HepG2 (cell line): ENCODE data around the gene ZCCHC8. TPM values are rescaled to one million over a fixed set of nuclear protein-coding genes. Genes with fewer than 3 reads are reported as not detected.
"Not testable (repeated sequence)": the region's sequence is repeated elsewhere in the genome, so short reads cannot be mapped to it uniquely, and the experiment has no call there.

Experiments
- ATAC-seq: fragments of 200-7000 bp; cut with Tn5 transposase; 3 replicates; pipeline ENCODE4 v1.9.1; 2020; ENCODE audit warnings: mild to moderate bottlenecking, moderate library complexity
- BruUV-seq: library from RNA; stranded (reverse); fragments of 400-500 nt; replicated peaks from 2 replicates; lab custom pipeline; 2021; lab: Mats Ljungman, UMichigan
- CTCF ChIA-PET: fragments of 300-600 bp; formaldehyde crosslinking; extraction: SDS; loops from one replicate; lab custom pipeline; 2021; ENCODE audit warnings: low total read pairs, inconsistent platforms, low intra/inter-chr PET ratio; lab: Yijun Ruan, JAX
- POLR2A ChIA-PET: fragments of 350-600 bp; sonication (Branson Sonifier 250); formaldehyde crosslinking; loops from one replicate; lab custom pipeline; 2020; ENCODE audit warnings: antibody characterized with exemption, inconsistent platforms; lab: Yijun Ruan, JAX
- DNase-seq: peaks from one replicate; pipeline ENCODE4 v3.0.0-alpha.2; 2015; ENCODE audit warnings: low spot score
- FAIRE-seq: peaks from 3 replicates; lab custom pipeline; 2011; peaks lifted over from hg19 to GRCh38; lab: Jason Lieb, UNC
- H2AFZ ChIP-seq: one replicate; pipeline ENCODE4 v1.6.1; 2011; ENCODE audit warnings: low read length, inconsistent platforms
- H3K27ac ChIP-seq: fragments of 300-600 bp; 3 replicates; pipeline ENCODE4 v1.8.0; 2011; ENCODE audit warnings: mixed run types, mild to moderate bottlenecking, mixed read lengths, low read length, inconsistent platforms; ENCODE audit not compliant: insufficient read depth; ENCODE audit errors: extremely low read length
- H3K27me3 ChIP-seq, 2 experiments: fragments of 200-600 bp in 1 of 2; 2 replicates in 1 of 2; 3 replicates in 1 of 2; pipeline versions ENCODE4 v1.6.0 to v1.8.0; 2011; ENCODE audit warnings: low read length in 2 of 2, mild to moderate bottlenecking in 2 of 2, moderate library complexity in 2 of 2, inconsistent platforms in 1 of 2; ENCODE audit not compliant: insufficient read depth in 2 of 2, control insufficient read depth in 1 of 2
- H3K36me3 ChIP-seq, 2 experiments: fragments of 200-600 bp in 1 of 2; replicated peaks in 1 of 2; 2 replicates in 1 of 2; 3 replicates in 1 of 2; pipeline versions ENCODE4 v1.5.1 to v1.8.0; 2011; ENCODE audit warnings: low read length in 2 of 2, inconsistent platforms in 1 of 2; ENCODE audit not compliant: insufficient read depth in 2 of 2, control insufficient read depth in 1 of 2
- H3K4me1 ChIP-seq: 2 replicates; pipeline ENCODE4 v1.5.1; 2012; ENCODE audit warnings: low read length, inconsistent platforms; ENCODE audit not compliant: insufficient read depth
- H3K4me2 ChIP-seq: 2 replicates; pipeline ENCODE4 v1.6.0; 2011; ENCODE audit warnings: low read depth, low read length, inconsistent platforms
- H3K4me3 ChIP-seq, 3 experiments: fragments of 200-600 bp in 1 of 3; sonication (generic), shearing (Covaris generic) in 1 of 3; replicated peaks in 1 of 3; 2 replicates each; pipeline ENCODE4 v1.5.1; 2011 to 2016; ENCODE audit warnings: low read length in 3 of 3, inconsistent platforms in 2 of 3, low read depth in 2 of 3, mild to moderate bottlenecking in 2 of 3, control low read depth in 1 of 3, mixed read lengths in 1 of 3; ENCODE audit not compliant: insufficient read depth in 1 of 3
- H3K79me2 ChIP-seq: one replicate; pipeline ENCODE4 v1.6.1; 2011; ENCODE audit warnings: low read length, inconsistent platforms; ENCODE audit not compliant: insufficient read depth
- H3K9ac ChIP-seq: 2 replicates; pipeline ENCODE4 v1.6.0; 2011; ENCODE audit warnings: mild to moderate bottlenecking, low read depth, low read length, inconsistent platforms; ENCODE audit not compliant: insufficient read depth
- H3K9me3 ChIP-seq: 2 replicates; pipeline ENCODE4 v1.5.1; 2012; ENCODE audit warnings: mild to moderate bottlenecking, low read length
- H4K20me1 ChIP-seq: 2 replicates; pipeline ENCODE4 v1.6.0; 2011; ENCODE audit warnings: inconsistent platforms, mild to moderate bottlenecking, low read length, moderate library complexity; ENCODE audit not compliant: insufficient read depth
- AGO2 ChIP-seq: fragments of 200-400 bp; formaldehyde crosslinking; optimal IDR thresholded peaks from 2 replicates; pipeline ENCODE3; 2017; ENCODE audit warnings: mild to moderate bottlenecking, low read depth, low read length, moderate library complexity
- ATF5 ChIP-seq: sonication (generic); formaldehyde crosslinking; IDR thresholded peaks from 2 replicates; pipeline ENCODE4 v1.4.0; 2020; ENCODE audit warnings: mild to moderate bottlenecking, low read depth, missing genetic modification reagents
- FOXK1 ChIP-seq: sonication (generic); formaldehyde crosslinking; IDR thresholded peaks from 2 replicates; pipeline ENCODE4 v1.4.0; 2020; ENCODE audit warnings: low read depth, missing genetic modification reagents, borderline replicate concordance
- GTF3A ChIP-seq: sonication (generic); formaldehyde crosslinking; conservative IDR thresholded peaks from 2 replicates; pipeline ENCODE4 v1.4.0; 2020; ENCODE audit warnings: mild to moderate bottlenecking, missing genetic modification reagents
- NFIC ChIP-seq: IDR thresholded peaks from 2 replicates; pipeline ENCODE4 v1.6.1; 2012; ENCODE audit warnings: mild to moderate bottlenecking, low read length, inconsistent platforms
- REST ChIP-seq, 2 experiments: IDR thresholded peaks; 2 replicates each; pipeline ENCODE4 v1.6.1; 2011 to 2012; ENCODE audit warnings: low read length in 2 of 2, borderline replicate concordance in 1 of 2, low read depth in 1 of 2, mild to moderate bottlenecking in 1 of 2, moderate library complexity in 1 of 2
- SMAD3 ChIP-seq: sonication (generic); formaldehyde crosslinking; IDR thresholded peaks from 2 replicates; pipeline ENCODE4 v1.4.0; 2020; ENCODE audit warnings: missing genetic modification reagents
- SP4 ChIP-seq: sonication (generic); formaldehyde crosslinking; IDR thresholded peaks from 2 replicates; pipeline ENCODE4 v1.8.1; 2023; ENCODE audit warnings: mild to moderate bottlenecking, missing genetic modification reagents
- ZBTB7A ChIP-seq: sonication (generic); formaldehyde crosslinking; IDR thresholded peaks from 2 replicates; pipeline ENCODE4 v1.8.0; 2022; ENCODE audit warnings: mild to moderate bottlenecking, missing genetic modification reagents
- ZNF329 ChIP-seq: sonication (generic); formaldehyde crosslinking; IDR thresholded peaks from 2 replicates; pipeline ENCODE4 v1.9.0; 2021; ENCODE audit warnings: low read depth, mild to moderate bottlenecking, missing genetic modification reagents
- ZNF441 ChIP-seq: sonication (generic); formaldehyde crosslinking; IDR thresholded peaks from 2 replicates; pipeline ENCODE4 v1.7.0; 2021; ENCODE audit warnings: missing genetic modification reagents, borderline replicate concordance
- ZNF552 ChIP-seq: sonication (generic); formaldehyde crosslinking; IDR thresholded peaks from 2 replicates; pipeline ENCODE4 v1.9.0; 2022; ENCODE audit warnings: missing genetic modification reagents, mild to moderate bottlenecking, borderline replicate concordance
- ZNF562 ChIP-seq: sonication (generic); formaldehyde crosslinking; IDR thresholded peaks from 2 replicates; pipeline ENCODE4 v1.8.0; 2022; ENCODE audit warnings: missing genetic modification reagents, borderline replicate concordance
- WGBS: methylation state at CpG from one replicate; pipeline ENCODE4 v1.1.6; 2017; ENCODE audit warnings: low lambda C conversion rate; 5-methylcytosine and 5-hydroxymethylcytosine counted together
- in situ Hi-C: cut with HindIII; loops from 2 replicates; pipeline ENCODE4 v1.10.0; 2017; ENCODE audit warnings: low pct_unique_long_range_greater_than_20kb; ENCODE audit not compliant: extremely low pct_ligation_motif_present
- intact Hi-C: fragments of 100-400 bp; cut with micrococcal nuclease; formaldehyde crosslinking; loops from one replicate; pipeline ENCODE4 v1.10.0; 2022; ENCODE audit not compliant: unreplicated experiment
- polyA plus RNA-seq, 8 experiments: library from polyadenylated mRNA; depleted of rRNA in 3 of 8; stranded (reverse) in 7 of 8; unstranded in 1 of 8; fragments of >200 nt; fragmentation: Illumina TruSeq in 4 of 8; extraction: Trizol in 4 of 8; gene quantifications; 2 replicates each; pipeline versions ENCODE4 v1.2.1 to v1.2.3, GENCODE V29; 2011 to 2016; ENCODE audit warnings: low read depth in 4 of 8, missing spikeins in 1 of 8, mixed read lengths in 1 of 8; ENCODE audit not compliant: insufficient read depth in 1 of 8
- total RNA-seq, 5 experiments: library from RNA; depleted of rRNA; stranded (reverse); fragments of >200 nt; fragmentation: Illumina TruSeq; extraction: Trizol; gene quantifications; 2 replicates each; pipeline ENCODE4 v1.2.3, GENCODE V29; 2016; ENCODE audit warnings: low read depth in 1 of 5

ZCCHC8 gene
- total and polyA plus RNA-seq, 2 of the 13 experiments (the other 11 are each of a cell fraction or from before 2014, with no cell fraction given): 18.6 to 20.9 TPM

GRCh38 chr12:122469856-122470255, 30.9 kb downstream of the ZCCHC8 start:
- H2AFZ ChIP-seq, H3K4me2 ChIP-seq, H3K27me3 ChIP-seq, CTCF ChIA-PET, H3K9ac ChIP-seq, H3K27ac ChIP-seq, DNase-seq, H3K4me1 ChIP-seq, BruUV-seq, H4K20me1 ChIP-seq, H3K79me2 ChIP-seq, H3K4me3 ChIP-seq, H3K9me3 ChIP-seq, FAIRE-seq: not testable (repeated sequence)
- WGBS: 87% methylated on average over 6 of the region's 6 CpGs
- in situ Hi-C loops: loop anchor here (5.0 kb wide), 1 partner anchor 73 kb away; no protein-coding TSS in a partner anchor
- intact Hi-C loops: loop anchor here (5.0 kb wide), 1 partner anchor 133 kb away; no protein-coding TSS in a partner anchor
- ATAC-seq: peak; percentile 17; the same call in 1 of the 3 replicates
- peaks cover 7 to 23% of the 10 kb centered on the region in 2 experiments for H3K36me3 ChIP-seq
- POLR2A ChIA-PET: interaction anchor here (0.9 to 1.1 kb wide), 2 partner anchors 64 to 67 kb away, joined by 3 read pairs; no protein-coding TSS in a partner anchor

- Histone ChIP-seq H4K20me1 (no peaks in the 10 kb centered on the region), H3K27ac (no peak overlapping the region), H3K36me3 (peaks cover 2 to 5% of the 10 kb centered on the region in 2 experiments; a peak in 1 of 5 replicates), H3K79me2 (no peaks in the 10 kb centered on the region), H3K27me3 (no peaks in the 10 kb centered on the region), H3K4me2 (no peak overlapping the region), H3K9me3 (no peaks in the 10 kb centered on the region), H3K4me3 (no peak overlapping the region), H3K9ac (no peak overlapping the region), H3K4me1 (peaks cover 21% of the 10 kb centered on the region), H2AFZ (no peak overlapping the region)
- no peak for TF ChIP-seq ATF5 (CRISPR knock-in tag)
- TF ChIP-seq NFIC: no peak
- no peak for TF ChIP-seq ZNF552 (CRISPR knock-in tag)
- TF ChIP-seq AGO2: no peak
- no peak for TF ChIP-seq GTF3A (CRISPR knock-in tag)
- no peak for TF ChIP-seq ZNF441 (CRISPR knock-in tag)
- no peak for TF ChIP-seq SP4 (CRISPR knock-in tag)
- TF ChIP-seq ZNF329: no peak
- no peak for TF ChIP-seq ZNF562 (CRISPR knock-in tag)
- TF ChIP-seq FOXK1: no peak
- TF ChIP-seq SMAD3 (CRISPR knock-in tag): no peak
- TF ChIP-seq ZBTB7A (CRISPR knock-in tag): no peak
- TF ChIP-seq REST (IDR thresholded peaks at IDR 0.05; ENCODE audit: borderline replicate concordance in 1 of 2, low read depth in 1 of 2, low read length in 2 of 2): no peak
- DNase-seq (no peak), FAIRE-seq (no peak), ATAC-seq (no peak)
- CTCF ChIA-PET: no interaction called here
- in situ Hi-C loops: no loop called here
- no TSS peak for BruUV-seq
- WGBS: 60% methylated on average over 4 of the region's 4 CpGs
- intact Hi-C loops: no loop called here
- POLR2A ChIA-PET: no interaction called here
These were observed 32.7 kb downstream of the ZCCHC8 start for GRCh38 chr12:122467983-122468382.
